Smooth muscle cell of the brain vasculature (primary cell): ENCODE measurements around the gene TIMP3.

Experiments
- DNase-seq: peaks from one replicate; pipeline ENCODE4 v3.0.0-alpha.2; 2012; ENCODE audit warnings: low read depth, low spot score

Gene TIMP3

GRCh38 chr22:32882774-32883530 lies 81.4 kb downstream of the TIMP3 start:
- DNase-seq = no peak

GRCh38 chr22:32887324-32887980 lies 85.9 kb downstream of the TIMP3 start:
- DNase-seq = no peak

- no peak for DNase-seq
These were observed 87.5 kb downstream of the TIMP3 start for GRCh38 chr22:32888976-32889375.

GRCh38 chr22:32896891-32897290 lies 95.4 kb downstream of the TIMP3 start:
- DNase-seq = no peak

- DNase-seq = no peak
These were observed 95.9 kb downstream of the TIMP3 start for GRCh38 chr22:32897400-32897799.

GRCh38 chr22:32900886-32901635 lies 99.6 kb downstream of the TIMP3 start:
- DNase-seq = no peak

GRCh38 chr22:32901925-32902324 lies 100.4 kb downstream of the TIMP3 start:
- DNase-seq = no peak

GRCh38 chr22:32903507-32903906 lies 102.0 kb downstream of the TIMP3 start:
- no peak for DNase-seq

- no peak for DNase-seq
These were observed 102.5 kb downstream of the TIMP3 start for GRCh38 chr22:32904044-32904443.

GRCh38 chr22:32905400-32905799 lies 103.9 kb downstream of the TIMP3 start:
- DNase-seq = no peak

GRCh38 chr22:32909581-32910428 lies 108.3 kb downstream of the TIMP3 start:
- no peak for DNase-seq

GRCh38 chr22:32910429-32910772 lies 108.9 kb downstream of the TIMP3 start:
- no peak for DNase-seq

- DNase-seq = no peak
These were observed 110.0 kb downstream of the TIMP3 start for GRCh38 chr22:32911503-32911902.
